LNCAP (cell line): ENCODE data around the gene CHRNB1.

Experiments used
- CTCF ChIP-seq: fragments of 450-650 bp; IDR thresholded peaks from 2 replicates; pipeline ENCODE4 v1.5.1; 2017; ENCODE audit warnings: mild to moderate bottlenecking

Gene CHRNB1

GRCh38 chr17:7467498-7467897 lies 22.6 kb downstream of the CHRNB1 start:
- TF ChIP-seq CTCF = no peak

GRCh38 chr17:7468290-7468689 lies 23.4 kb downstream of the CHRNB1 start:
- no peak for TF ChIP-seq CTCF

- TF ChIP-seq CTCF = no peak
These were observed 24.0 kb downstream of the CHRNB1 start for GRCh38 chr17:7468804-7469389.

- no peak for TF ChIP-seq CTCF
These were observed 26.9 kb downstream of the CHRNB1 start for GRCh38 chr17:7471729-7472128.

- TF ChIP-seq CTCF = no peak
These were observed 31.0 kb downstream of the CHRNB1 start for GRCh38 chr17:7475764-7476422.

- no peak for TF ChIP-seq CTCF
These were observed 31.6 kb downstream of the CHRNB1 start for GRCh38 chr17:7476494-7476893.

GRCh38 chr17:7476951-7477350 lies 32.1 kb downstream of the CHRNB1 start:
- no peak for TF ChIP-seq CTCF
